Islet precursor cell (in vitro differentiated cells): ENCODE measurements around the gene HACD1.
"Not testable (repeated sequence)": the region's sequence is repeated elsewhere in the genome, so short reads cannot be mapped to it uniquely, and the experiment has no call there.

Source experiments
- DNase-seq: peaks from one replicate; pipeline ENCODE4 v3.0.0-alpha.2; 2018

The HACD1 gene

DNA sequence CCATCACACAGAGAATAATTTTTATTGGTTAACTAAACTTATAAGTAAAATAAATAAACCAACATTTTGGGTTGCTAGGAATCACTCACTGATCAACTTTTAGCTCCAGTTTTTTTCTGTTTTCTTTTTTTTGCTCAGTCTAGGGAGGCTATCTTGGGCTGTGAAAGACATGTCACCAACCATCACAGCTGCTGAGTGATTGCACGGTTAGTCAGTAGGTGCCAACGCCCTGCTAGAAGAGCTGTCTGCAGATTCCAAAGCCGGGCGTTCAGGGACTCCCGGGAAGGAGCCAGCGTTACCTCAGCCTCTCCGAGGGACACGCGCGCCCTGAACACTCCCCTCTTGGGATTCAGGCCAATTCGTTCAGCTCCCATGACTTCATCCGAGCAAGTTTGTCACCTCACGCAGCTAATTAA is 26.2 kb upstream of the HACD1 start:
- DNase-seq: peak; percentile 84

DNA sequence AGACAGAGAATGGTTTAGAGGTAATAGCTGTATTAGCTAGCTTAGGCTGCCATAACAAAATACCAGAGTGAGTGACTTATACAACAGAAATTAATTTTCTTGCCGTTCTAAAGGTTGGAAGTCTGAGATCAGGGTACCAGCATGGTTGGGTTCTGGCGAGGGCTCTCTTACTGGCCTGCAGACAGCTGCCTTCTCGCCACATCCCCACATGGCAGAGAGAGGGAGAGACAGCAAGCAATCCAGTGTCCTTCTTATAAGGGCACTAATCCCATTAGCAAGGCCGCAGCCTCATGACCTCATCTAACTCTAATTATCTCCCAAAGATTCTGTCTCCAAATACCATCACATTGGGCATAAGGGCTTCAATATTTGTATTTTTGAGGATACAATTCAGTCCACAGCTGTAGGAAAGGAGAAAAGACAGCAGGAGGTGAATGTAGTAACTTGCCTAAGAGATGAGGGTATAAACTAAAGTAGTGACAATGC is 23.2 kb upstream of the HACD1 start:
- DNase-seq: no peak

DNA sequence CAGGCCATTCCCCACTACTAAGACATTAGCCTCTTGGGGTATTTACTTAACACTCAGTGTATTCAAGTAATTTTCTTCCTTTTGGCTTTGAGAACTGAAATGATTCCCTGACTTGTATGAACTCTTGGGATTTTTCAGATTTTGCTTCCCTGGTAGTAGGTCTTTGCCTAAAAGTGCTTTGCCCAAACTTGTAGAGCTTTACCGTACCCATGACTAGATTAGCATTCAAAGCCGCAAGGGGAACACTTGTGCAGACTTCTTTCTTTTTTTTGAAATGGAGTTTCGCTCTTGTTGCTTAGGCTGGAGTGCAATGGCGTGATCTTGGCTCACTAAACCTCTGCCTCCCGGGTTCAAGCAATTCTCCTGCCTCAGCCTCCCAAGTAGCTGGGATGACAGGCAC is 20.7 kb upstream of the HACD1 start:
- no peak for DNase-seq

DNA sequence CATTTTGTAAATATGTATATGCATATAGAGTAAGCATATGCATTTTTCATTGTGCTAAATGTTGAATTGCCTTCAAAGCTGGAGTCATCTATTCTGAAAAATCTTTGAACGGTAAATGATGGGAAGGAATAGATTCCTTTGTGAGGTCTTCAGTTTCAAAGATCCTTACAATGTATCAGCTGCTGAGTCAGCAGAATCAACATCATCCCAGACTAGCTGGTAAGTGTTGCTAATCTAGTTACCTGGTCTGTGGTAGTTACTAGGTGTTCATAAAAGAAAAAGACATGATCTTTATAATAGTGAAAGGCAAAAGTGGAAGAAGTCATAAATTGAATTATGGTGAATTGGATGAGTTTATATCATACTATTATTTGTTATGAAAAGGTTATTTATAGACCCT is 16.2 kb upstream of the HACD1 start:
- no peak for DNase-seq

DNA sequence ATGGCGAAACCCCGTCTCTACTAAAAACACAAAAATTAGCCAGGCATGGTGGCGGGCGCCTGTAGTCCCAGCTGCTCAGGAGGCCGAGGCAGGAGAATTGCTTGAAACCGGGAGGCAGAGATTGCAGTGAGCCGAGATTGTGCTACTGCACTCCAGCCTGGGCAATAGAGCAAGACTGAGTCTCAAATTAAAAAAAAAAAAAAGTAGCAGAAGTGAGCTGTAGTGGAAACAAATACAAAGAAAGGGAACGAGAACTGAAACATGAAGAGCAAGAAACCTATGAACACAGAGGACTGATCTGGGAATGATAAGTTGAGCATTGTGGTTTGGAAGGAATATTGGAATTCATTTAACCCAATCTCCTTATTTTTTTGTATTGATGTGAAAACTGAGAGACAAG is 15.4 kb upstream of the HACD1 start:
- not testable (repeated sequence) for DNase-seq

DNA sequence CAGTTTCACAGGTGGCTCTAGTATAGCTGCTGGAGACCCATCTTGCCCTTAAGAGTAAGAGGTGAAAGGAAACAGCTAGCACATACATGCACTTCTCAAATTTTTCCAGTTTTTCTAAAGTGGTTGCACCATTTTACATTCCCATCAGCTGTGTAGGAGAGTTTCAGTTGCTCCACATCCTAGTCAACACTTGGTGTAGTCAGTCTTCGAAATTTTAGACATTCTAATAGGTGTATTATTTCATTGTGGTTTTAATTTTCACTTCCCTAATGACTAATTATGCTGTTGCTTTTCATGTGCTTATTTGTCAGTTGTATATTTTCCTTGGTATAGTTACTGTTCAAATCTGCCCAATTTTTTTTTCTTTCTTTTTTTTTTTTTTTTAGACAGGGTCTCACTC is 9.5 kb upstream of the HACD1 start:
- no peak for DNase-seq

DNA sequence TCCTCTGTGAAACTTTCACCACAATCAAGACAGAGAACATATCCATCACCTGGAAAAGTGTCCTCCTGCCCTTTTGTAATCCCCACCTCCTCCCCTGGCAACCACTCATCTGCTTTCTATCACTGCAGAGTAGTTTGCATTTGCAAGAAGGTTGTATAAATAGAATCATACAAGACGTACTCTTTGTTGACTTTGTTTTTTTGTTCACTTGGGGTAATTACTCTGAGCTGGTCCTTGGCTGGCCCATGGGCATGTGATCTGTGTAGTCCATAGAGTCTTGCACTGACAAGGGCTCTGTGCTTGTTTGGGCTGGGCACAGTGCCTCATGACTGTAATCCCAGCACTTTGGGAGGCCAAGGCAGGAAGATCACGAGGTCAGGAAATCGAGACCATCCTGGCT is 7.8 kb upstream of the HACD1 start:
- no peak for DNase-seq

DNA sequence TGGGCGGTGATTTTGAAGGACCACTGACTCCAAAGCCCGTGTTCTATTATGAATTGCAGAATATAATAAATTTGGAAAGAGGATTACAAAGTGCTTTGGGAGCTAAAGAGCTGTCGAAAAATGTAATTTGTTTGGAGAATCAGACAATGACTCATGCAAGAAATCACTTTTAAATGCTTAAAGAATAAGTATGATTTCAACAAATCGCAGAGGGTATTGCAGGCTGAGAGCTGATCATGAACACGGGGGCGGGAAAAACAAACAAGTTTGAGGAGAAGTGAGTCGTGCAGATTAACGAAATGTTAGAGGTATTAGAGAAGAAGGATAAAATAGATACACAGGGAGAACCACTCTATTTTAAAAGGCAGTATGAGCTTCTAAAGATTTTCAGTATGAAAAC is 4.9 kb upstream of the HACD1 start:
- DNase-seq: no peak

DNA sequence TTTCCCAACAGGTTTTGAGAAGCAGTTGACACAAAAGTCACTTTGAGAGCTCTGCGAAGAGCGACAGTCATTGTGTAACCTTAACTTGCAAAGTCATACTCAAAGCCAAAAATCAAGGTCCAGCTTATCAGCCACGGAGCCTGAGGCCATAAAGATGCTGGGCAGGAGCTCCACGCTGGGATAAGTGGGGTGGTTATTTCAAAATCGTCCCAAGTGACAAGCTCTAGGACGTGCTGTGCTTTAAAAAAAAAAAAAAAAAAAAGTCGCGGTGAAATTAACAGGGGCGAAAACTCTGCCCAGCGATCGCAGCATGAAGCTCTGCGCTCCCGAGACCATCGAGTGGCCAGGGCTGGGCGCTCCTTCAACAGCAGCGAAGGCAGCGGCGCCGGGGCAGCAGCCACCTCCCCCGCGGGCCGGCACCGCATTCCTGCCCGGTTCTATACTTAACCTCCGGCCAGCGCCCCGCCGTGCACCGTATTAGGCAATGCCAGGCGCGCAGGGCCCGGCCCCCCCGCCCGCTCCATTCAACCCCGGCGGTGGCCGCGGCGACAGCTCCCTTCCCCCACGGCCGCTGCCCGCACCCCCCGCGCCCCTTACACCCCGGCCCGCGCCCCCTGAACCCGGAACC is 657 bp downstream of the HACD1 start:
- peak; percentile 86 for DNase-seq

DNA sequence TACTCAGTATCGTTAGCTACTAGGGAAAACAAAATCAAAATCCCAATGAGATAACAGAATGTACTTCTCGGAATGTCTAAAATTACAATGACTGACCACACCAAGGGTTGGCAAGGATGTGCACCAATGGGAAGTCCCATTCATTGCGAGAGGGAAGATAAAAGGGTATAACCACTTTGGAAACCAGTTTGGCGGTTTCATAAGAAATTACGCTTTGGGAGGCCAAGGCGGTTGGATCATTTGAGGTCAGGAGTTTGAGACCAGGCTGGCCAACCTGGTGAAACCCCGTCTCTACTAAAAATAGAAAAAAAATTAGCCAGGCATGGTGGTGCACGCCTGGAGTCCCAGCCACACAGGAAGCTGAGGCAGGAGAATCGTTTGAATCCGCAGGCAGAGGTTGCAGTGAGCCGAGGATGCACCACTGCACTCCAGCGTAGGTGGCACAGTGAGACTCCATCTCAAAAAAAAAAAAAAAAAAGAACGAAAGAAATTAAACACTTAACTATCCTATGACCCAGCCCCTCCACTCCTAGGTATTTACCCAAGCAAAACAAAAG is 7.6 kb downstream of the HACD1 start:
- no peak for DNase-seq

DNA sequence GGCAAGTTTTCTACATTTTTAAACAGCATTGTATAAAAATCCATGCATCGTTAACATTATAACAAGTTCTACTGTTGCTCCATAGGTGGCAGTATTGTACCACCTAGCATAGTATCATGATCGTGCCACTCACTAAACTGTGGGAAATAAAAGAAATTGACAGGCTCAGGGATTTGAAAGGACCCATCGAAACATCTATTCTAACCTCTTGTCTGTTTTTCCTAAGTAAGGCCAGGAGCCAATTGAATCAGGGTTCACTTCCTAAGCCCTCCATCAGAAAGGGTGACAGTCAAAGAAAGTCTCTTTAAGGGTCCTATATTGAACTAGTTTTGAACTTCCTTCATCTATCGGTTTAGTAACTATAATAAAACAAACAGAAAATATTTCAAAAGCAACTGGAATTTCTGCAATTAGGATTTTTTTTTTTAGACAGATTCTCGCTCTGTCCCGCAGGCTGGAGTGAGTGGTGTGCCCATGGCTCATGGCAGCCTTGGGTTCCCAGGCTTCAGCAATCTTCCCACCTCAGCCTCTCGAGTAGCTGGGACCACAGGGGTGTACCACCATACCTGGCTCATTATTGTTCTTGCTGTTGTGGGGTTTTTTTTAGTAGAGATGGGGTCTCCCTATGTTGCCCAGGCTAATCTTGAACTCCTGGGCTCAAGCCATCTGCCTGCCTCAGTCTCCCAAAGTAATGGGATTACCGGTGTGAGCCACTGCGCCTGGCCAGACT is 9.4 kb downstream of the HACD1 start:
- DNase-seq: no peak

DNA sequence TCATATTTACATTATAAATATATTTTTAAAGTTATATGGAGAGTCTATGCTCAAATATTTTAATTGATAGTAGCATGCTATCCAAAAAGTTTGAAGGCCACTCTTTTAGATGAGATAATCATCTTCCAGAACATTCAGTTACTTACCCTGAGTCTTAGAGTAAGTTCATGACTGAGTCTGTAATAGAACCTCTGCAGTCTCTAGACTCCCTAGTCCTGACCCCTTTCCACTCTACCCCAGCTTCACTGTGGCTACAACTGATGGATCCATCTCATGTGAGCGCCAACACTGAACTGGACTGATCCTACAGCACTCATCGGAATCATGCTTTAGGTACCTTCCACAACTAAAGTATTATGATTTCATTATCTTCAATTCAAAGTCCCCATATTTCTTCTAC is 10.1 kb downstream of the HACD1 start:
- no peak for DNase-seq

DNA sequence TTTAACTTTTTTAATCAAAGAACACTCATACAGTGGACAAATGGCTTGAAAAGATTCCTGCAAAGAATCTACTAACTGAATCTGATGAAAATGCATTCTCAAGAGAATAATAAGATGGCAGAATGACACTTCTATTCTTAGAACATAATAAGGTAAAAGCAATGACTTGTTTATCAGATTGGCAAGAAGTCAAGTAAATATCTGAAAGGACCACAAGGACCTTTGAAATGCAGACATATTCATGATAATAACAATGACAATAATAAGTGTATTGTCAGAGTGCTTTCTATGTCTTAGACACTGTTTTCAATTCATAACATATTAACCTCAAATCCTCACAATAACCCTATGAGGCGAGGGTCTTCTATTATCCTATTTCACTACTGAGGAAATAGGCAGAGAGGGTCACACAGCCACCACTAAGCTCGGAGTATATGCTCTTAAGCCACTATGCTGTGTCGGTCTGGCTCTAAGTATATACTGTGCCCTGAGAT is 10.6 kb downstream of the HACD1 start:
- no peak for DNase-seq

DNA sequence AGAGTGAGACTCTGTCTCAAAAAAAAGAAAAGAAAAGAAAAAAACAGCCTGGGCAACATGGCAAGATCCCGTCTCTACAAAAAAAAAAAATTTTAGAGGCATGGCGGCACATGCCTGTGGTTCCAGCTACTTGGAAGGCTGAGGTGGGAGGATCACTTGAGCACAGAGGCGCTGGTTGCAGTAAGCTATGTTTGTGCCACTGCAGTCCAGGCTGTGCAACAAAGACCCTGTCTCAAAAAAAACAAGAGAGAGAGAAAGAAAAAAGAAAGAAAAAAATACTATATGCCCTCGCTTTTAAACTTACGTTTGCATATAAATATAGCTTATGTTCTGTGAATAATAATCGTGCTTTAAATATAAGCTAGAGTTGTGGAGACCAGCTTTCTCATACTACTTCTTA is 11.2 kb downstream of the HACD1 start:
- no peak for DNase-seq

DNA sequence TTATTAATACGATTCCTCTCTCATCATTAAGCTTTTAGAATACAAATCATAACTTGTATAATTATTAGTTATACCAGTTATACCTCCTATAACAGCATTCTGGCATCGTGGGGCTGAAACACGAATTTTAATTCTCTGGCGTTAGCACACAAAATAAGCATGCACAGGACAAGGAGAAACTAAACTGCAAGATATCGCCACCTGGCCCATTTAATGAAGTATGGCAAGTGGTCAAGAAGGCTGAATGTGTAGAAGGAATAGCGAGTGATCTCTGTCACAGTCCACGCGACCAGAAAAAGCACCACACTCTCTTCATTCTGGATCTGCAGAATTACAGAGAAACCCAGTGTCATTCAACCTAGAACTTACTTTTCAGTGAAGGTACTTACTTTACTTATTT is 18.1 kb downstream of the HACD1 start:
- no peak for DNase-seq

DNA sequence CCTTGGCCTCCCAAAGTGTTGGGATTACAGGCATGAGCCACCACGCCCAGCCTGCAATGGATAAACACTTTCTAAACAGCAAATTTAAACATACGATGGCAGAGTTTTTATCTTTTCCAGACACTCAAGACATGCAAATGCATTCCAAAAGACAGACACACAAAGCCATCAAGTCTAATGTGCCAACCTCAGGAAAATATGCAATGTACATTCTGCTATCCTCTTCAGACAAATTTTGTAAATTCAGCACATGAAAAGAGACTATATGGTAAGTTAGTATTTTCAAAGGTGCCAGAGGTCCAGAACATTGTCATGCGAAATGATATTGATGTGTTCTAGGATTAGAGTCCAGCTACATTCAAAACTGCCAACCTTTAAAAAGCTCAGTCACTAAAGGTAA is 19.8 kb downstream of the HACD1 start:
- no peak for DNase-seq

DNA sequence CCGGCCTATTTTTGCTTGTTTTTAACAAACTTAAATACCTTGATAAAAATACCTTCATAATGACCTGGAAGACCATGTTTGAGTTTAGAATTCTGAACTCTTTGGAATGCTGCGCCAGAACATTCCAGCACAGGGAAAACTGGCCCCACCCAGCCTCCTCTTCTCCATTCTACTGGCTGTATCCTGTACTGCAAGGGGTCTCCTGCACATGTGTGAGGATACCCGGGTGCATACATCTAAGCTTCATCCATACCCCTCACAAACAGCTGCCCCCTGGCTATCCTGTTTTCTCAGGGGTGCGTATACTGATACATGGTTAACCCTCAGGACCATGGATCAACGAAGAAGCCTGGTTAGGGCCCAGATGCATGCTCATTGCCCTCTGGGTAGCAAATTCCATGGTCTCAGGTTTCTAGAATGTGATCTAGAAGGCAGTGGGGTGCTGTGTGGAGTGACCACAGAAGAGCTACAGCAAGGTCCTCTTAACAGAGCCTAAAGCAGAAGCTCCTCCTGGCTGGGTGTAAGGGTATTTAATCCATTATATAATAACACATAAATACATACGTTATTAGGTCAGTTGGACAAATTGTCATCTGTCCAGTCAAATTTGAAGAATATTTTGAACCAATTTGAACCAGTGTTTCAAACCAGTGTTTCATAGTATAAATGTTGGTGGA is 26.1 kb downstream of the HACD1 start:
- DNase-seq: no peak

DNA sequence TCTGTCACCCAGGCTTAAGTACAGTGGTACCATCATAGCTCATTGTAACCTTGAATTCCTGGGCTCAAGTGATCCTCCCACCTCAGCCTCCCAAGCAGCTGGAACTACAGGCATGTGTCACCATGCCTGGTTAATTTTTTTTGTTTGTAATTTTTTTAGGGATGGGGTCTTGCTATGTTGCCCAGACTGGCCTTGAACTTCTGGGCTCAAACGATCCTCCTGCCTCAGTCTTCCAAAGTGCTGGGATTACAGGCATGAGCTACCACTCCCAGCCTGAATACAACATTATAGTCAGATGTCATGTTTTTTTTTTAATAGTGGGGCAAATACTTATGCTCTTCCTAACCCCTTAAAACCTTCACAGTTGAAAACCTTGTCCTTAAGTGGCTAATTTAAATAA is 27.9 kb downstream of the HACD1 start:
- DNase-seq: not testable (repeated sequence)

DNA sequence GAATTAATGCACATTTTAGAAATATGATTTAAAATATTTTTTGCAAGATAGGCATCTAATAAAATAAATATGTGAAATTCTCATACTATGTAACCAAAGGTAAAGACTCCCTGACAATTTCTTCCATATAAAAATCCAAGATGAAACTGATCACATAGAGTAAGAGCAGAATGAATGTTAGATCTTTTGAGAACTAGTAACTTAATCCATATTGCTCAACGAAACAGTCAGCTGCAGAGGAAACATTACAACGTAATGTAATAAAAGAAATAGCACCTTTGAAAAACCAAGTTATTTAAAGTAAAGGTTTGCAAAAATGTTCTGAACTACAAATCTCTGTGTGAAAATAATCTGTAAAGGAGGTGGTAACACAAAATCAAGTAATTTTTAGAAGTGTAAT is 28.8 kb downstream of the HACD1 start:
- DNase-seq: no peak

DNA sequence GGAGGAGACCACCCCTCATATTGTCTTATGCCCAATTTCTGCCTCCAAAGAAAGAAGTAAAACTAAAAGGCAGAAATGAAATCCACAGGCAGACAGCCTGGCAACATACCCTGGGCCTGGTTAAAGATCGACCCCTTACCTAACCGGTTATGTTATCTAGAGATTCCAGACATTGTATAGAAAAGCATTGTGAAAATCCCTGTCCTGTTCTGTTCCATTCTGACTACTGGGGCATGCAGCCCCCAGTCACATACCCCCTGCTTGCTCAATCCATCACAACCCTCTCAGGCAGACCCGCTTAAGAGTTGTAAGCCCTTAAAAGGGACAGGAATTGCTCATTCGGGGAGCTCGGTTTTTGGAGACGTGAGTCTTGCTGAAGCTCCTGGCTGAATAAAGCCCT is 29.9 kb downstream of the HACD1 start:
- DNase-seq: not testable (repeated sequence)

DNA sequence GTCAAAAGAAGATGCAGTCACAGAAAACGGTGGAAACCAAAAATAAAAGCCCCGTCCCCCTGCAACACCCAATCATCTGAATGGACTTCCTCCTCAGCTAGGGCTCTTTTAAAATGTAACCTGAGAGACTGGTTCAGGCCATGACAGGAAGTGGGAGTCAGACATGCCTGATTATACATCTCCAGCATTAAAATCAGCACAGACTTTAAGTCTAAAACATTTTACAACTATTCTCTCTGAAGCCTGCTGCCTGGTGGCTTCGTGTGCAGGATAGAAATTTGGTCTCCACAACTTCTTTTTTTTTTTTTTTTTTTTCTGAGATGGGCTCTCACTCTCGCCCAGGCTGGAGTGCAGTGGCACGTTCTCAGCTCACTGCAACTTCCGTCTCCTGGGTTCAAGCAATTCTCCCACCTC is 30.3 kb downstream of the HACD1 start:
- DNase-seq: no peak

DNA sequence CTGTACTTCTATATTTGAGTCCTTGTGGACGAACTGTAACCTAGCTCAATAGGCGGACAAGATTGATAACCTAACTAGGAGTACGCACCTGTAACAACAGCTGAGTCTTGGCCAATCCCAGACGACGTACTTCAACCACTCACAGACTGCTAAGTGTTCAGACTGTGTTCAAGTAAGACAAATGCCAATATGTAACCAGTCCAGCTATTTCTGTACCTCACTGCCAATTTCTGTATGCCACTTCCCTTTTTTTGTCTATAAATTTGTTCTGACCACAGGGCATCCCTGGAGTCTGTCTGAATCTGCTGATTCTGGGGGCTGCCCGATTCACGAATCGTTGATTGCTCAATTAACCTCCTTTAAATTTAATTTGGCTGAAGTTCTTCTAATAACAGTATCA is 32.2 kb downstream of the HACD1 start:
- no peak for DNase-seq

DNA sequence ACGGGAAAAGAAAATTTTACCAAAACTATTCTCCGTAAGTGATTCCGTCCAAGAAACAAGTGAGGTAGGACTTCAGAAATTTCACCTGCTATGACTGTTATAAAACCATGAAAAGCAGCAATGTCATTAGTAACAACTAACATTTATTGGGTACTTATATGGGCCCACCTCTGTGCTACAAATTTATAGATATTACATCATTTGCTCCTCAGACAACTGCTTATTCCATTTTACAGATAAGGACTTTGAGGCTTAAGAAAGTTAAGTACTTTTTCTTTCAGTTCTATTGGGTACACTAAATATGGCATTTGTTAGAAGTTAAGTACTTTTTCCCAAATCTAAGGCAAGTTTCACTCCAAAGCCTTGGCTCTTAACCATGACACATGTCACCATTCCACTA is 36.3 kb downstream of the HACD1 start:
- no peak for DNase-seq

DNA sequence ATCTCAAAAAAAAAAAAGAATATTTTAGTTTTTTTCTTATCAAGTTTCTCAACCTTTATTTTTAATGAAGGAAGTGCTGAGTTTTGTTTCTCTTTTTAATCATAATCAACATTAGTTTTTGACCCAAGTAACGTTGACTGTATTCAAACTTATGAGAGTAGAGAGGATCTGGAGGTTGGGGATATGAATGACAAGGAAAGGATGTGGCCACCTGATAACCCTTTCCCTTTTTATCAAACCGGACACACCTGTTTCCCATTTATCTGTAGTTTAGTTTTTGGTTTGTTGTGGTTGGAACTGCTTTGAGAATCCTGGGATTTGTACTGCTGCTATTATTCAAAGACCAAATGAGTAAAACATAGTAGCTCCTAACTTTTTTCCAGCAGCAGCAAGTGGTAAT is 38.6 kb downstream of the HACD1 start:
- no peak for DNase-seq
